GM10248 (cell line): ENCODE measurements around the gene RASSF5.

Experiments used
- CTCF ChIA-PET: fragments of 300-600 bp; sonication (Branson Sonifier 250); formaldehyde crosslinking; extraction: SDS; loops from one replicate; lab custom pipeline; 2021; ENCODE audit warnings: antibody characterized with exemption; lab: Yijun Ruan, JAX
- POLR2A ChIA-PET: fragments of 350-650 bp; sonication (Branson Sonifier 250); formaldehyde crosslinking; extraction: SDS; loops from one replicate; lab custom pipeline; 2020; ENCODE audit warnings: antibody characterized with exemption; lab: Yijun Ruan, JAX
- DNase-seq: peaks from one replicate; pipeline ENCODE4 v3.0.0; 2012; ENCODE audit errors: extremely low spot score
- CTCF ChIP-seq: IDR thresholded peaks from 2 replicates; pipeline ENCODE4 v1.5.1; 2012; ENCODE audit warnings: mild to moderate bottlenecking, low read depth; ENCODE audit errors: extremely low read depth, missing control alignments, control extremely low read depth

Gene RASSF5

DNA sequence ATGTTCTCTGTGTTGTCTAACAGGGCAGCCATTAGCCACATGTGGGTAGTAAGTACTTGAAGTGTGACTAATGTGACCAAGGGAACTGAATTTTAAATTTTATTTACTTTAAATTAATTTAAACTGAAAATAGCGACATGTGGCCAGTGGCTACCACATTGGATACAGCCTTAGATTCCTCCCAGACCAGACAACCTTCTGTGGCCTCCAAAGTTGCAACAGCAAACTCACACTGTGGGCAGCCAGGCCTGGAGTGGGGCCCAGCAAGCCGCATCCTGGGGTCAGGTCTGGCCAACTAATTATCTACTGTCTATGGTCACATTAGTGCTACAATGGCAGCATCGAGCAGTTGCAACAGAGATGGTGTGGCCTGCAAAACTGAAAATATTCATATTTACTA, 93.2 kb downstream of the RASSF5 start:
- no peak for TF ChIP-seq CTCF
- ChIA-PET CTCF (interaction anchor here (0.8 to 3.0 kb wide), 8 partner anchors 9 to 111 kb away, joined by 3 to 16 read pairs (median 6); partner anchors contain the start of gene EIF2D), POLR2A (interaction anchor here (0.7 kb wide), 1 partner anchor 8 kb away, joined by 3 read pairs; no protein-coding TSS in a partner anchor)
- DNase-seq: no peak

DNA sequence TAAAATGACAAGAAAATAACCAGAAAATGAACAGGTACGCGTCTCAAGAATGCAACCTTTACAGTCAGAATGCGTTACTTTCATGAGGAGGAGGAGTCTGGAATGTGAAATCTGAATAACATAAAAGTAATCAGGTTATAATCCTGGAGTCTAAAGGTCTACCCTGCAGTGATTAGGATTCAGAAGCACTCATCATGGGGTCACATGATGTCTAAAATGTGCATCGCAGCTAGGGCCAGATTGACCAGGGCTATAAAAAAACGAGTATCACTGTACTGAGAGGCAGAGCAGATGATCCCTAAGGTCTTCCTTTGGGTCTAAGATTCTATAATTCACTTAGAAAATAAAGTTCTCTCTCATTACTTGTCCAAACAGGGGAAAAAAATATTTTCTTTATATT, 97.5 kb downstream of the RASSF5 start:
- DNase-seq: no peak
- ChIA-PET CTCF (interaction anchor here (1.1 to 1.9 kb wide), 3 partner anchors 30 to 377 kb away, joined by 3 to 5 read pairs (median 3); partner anchors contain the start of gene DYRK3), POLR2A (interaction anchor here (0.5 kb wide), 1 partner anchor 48 kb away, joined by 4 read pairs; no protein-coding TSS in a partner anchor)
- TF ChIP-seq CTCF: no peak

DNA sequence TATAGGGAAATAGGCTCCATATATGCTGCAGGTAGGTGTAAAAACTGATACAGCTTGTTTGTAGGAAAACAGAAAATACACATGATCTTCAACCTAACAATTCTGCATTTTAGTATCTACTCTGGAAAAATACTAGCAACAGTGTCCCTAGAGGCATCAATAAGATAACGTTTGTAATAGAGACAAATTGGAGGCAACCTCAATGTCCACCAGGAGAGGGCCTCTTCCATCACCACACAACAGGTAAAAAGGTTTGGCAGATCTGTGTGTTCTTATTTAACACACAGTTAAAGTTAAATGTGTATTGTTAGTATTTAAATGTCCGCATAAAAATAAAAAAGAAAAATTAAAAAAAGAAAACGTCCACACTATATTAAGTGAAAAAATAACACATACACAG, 99.5 kb downstream of the RASSF5 start:
- no peak for DNase-seq
- ChIA-PET CTCF (interaction anchor here (0.9 to 7.9 kb wide), 16 partner anchors 14 to 375 kb away, joined by 3 to 46 read pairs (median 4); no protein-coding TSS in a partner anchor), POLR2A (no interaction called here)
- TF ChIP-seq CTCF: peak; percentile 27

- POLR2A ChIA-PET: no interaction called here
- DNase-seq: peak; percentile 47
- CTCF ChIA-PET: interaction anchor here (0.8 to 8.5 kb wide), 26 partner anchors 9 to 373 kb away, joined by 3 to 139 read pairs (median 4); partner anchors contain the start of gene DYRK3
Measured at GRCh38 chr1:206608108-206608698, 100.9 kb downstream of the RASSF5 start.

DNA sequence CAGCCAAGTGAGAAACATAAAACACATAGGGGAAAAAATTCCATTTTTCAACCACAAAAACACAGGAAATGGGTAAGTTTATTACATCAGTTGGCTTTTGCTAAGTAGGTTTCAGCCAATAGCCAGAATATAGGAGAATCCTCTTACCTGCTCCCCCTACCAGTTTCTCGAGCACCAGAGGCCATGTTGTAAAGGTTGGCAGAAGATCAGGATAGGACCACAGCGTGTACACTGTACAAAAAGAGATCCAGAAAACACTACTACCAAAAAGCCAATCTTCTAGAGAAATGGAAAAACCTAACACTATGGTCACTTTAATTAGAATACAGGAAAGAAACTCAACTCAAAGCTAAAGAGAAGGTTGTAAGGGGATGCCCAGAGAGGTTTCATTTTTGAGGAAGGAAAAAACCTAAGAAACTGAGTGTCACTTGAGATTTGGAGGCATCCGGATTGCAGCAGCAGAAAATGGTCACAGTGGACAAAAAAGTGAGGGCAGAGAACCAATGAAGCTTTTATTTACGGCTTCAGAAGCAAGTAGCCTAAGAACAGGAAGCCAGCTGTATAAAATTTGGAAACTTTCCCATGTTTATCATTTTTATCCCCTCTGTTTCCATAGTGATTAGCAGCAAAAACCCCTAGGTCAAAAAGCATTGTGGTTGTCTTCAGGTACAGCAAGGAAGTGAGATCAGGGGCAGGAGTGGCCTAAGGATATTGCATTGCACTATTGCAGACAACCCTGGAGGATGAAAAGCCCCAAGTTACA, 102.1 kb downstream of the RASSF5 start:
- peak; percentile 51 for DNase-seq
- POLR2A ChIA-PET: interaction anchor here (0.9 kb wide), 1 partner anchor 91 kb away, joined by 4 read pairs; no protein-coding TSS in a partner anchor
- CTCF ChIA-PET: interaction anchor here (0.7 to 8.5 kb wide), 31 partner anchors 10 to 323 kb away, joined by 3 to 139 read pairs (median 4); partner anchors contain the start of gene DYRK3
- TF ChIP-seq CTCF: no peak

More at GRCh38 chr1:206608108-206608698, 100.9 kb downstream of the RASSF5 start:
- peak; percentile 82 for TF ChIP-seq CTCF
